GDM1 (cell line): ENCODE results near the gene FSD1.
A peak's percentile ranks its signal among the peaks of the same experiment; 100 is the strongest.
"Not testable (repeated sequence)": the region's sequence is repeated elsewhere in the genome, so short reads cannot be mapped to it uniquely, and the experiment has no call there.

Source experiments
- DNase-seq: peaks from one replicate; lab custom pipeline; 2025; lab: John Stamatoyannopoulos, UW

The FSD1 gene

GRCh38 chr19:4304538-4305256 lies at the start of gene FSD1:
TSS of gene FSD1 (plus strand) at chr19:4304598. CDS start at chr19:4304747, 149 bp downstream.
- no peak for DNase-seq

- DNase-seq = no peak
These were observed 47.8 kb upstream of the FSD1 start for GRCh38 chr19:4256563-4256962.

GRCh38 chr19:4257025-4257424 lies 47.4 kb upstream of the FSD1 start:
- no peak for DNase-seq

- DNase-seq = no peak
These were observed 46.2 kb upstream of the FSD1 start for GRCh38 chr19:4258181-4258580.

- DNase-seq = no peak
These were observed 43.7 kb upstream of the FSD1 start for GRCh38 chr19:4260613-4261191.

GRCh38 chr19:4264812-4265211 lies 39.6 kb upstream of the FSD1 start:
- no peak for DNase-seq

- DNase-seq = no peak
These were observed 38.0 kb upstream of the FSD1 start for GRCh38 chr19:4266253-4267000.

- peak; percentile 66 for DNase-seq
These were observed 37.1 kb upstream of the FSD1 start for GRCh38 chr19:4267101-4267900.

- no peak for DNase-seq
These were observed 36.2 kb upstream of the FSD1 start for GRCh38 chr19:4267901-4268815.

- DNase-seq = no peak
These were observed 35.5 kb upstream of the FSD1 start for GRCh38 chr19:4268816-4269430.

- no peak for DNase-seq
These were observed 31.5 kb upstream of the FSD1 start for GRCh38 chr19:4272894-4273293.

GRCh38 chr19:4274321-4274686 lies 30.1 kb upstream of the FSD1 start:
- DNase-seq = not testable (repeated sequence)

GRCh38 chr19:4277191-4277696 lies 27.2 kb upstream of the FSD1 start:
- no peak for DNase-seq

GRCh38 chr19:4278010-4278409 lies 26.4 kb upstream of the FSD1 start:
- DNase-seq = no peak

- no peak for DNase-seq
These were observed 25.8 kb upstream of the FSD1 start, which contains the start of gene SHD for GRCh38 chr19:4278419-4279266. TSS of gene SHD (plus strand) at chr19:4279266. CDS start at chr19:4280064, 798 bp downstream.

- DNase-seq = no peak
These were observed 25.2 kb upstream of the FSD1 start for GRCh38 chr19:4279267-4279529.

GRCh38 chr19:4279530-4280422 lies 24.6 kb upstream of the FSD1 start:
- DNase-seq = no peak

- no peak for DNase-seq
These were observed 20.0 kb upstream of the FSD1 start for GRCh38 chr19:4284176-4284958.
